ENCODE data around the gene PLXNB1. TPM values are rescaled to one million over a fixed set of nuclear protein-coding genes. Genes with fewer than 3 reads are reported as not detected.

Gene PLXNB1
- total and polyA plus RNA-seq, 2 of the 13 experiments (the other 11 are each of a cell fraction or from before 2014, with no cell fraction given): 86.0 to 143 TPM

DNA sequence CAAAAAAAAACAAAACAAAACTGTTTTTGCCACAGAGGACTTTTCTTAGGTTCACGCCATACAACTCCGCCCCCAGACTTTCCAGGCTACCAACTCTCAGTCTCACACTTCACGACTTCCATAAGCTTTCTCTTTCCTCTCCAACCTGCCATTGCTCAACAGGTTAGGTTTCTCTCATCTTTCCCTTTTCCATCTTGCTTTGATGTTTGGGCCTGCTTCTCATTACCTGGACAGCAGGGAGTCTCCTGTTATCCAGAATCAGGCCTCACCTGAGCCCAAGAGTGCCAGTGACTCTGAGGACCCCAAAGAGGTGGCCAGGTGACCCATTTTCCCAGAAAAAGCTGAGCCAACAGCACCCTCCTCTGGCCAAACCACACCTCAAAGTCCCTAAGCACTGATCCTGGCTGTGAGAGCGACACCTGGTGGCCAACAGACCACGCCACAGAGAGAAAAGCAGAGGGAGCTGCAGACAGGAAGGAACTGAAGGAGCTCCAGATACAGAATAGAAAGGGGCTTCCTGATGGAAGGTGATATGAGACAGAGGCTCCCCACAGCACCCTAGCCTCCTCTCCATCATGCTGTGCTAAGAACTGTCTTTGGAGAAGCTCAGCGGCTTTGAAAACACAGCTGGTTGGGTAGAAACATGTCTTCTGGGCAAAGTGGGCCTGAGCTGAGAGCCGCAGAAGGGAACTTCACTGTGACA is 6.0 kb upstream of the PLXNB1 start (continued):
- TF ChIP-seq, protein P1, sequence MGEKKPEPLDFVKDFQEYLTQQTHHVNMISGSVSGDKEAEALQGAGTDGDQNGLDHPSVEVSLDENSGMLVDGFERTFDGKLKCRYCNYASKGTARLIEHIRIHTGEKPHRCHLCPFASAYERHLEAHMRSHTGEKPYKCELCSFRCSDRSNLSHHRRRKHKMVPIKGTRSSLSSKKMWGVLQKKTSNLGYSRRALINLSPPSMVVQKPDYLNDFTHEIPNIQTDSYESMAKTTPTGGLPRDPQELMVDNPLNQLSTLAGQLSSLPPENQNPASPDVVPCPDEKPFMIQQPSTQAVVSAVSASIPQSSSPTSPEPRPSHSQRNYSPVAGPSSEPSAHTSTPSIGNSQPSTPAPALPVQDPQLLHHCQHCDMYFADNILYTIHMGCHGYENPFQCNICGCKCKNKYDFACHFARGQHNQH (CRISPR knock-in tag; IDR thresholded peaks at IDR 0.05): peak; percentile 82; the same call in 1 of the 2 replicates
- no peak for TF ChIP-seq ZNF18 (CRISPR knock-in tag; IDR thresholded peaks at IDR 0.05; ENCODE audit: insufficient replicate concordance)
- TF ChIP-seq, protein P2, sequence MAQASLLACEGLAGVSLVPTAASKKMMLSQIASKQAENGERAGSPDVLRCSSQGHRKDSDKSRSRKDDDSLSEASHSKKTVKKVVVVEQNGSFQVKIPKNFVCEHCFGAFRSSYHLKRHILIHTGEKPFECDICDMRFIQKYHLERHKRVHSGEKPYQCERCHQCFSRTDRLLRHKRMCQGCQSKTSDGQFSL (CRISPR knock-in tag; IDR thresholded peaks at IDR 0.05): 0 out of 2 replicates have a peak, but pooled peaks have one; percentile 47
- peak; percentile 18; the same call in 1 of the 2 replicates for TF ChIP-seq ZBED4 (CRISPR knock-in tag; IDR thresholded peaks at IDR 0.05; ENCODE audit: borderline replicate concordance)
- peak; percentile 43; the same call in 1 of the 2 replicates for TF ChIP-seq REPIN1 (CRISPR knock-in tag; IDR thresholded peaks at IDR 0.05; ENCODE audit: borderline replicate concordance, low read depth)
- TF ChIP-seq ZFAT (CRISPR knock-in tag; conservative IDR thresholded peaks at IDR 0.05): no peak
- TF ChIP-seq SIN3A (IDR thresholded peaks at IDR 0.05; ENCODE audit: borderline replicate concordance, low read depth, low read length): 0 out of 2 replicates have a peak, but pooled peaks have one; percentile 9
- TF ChIP-seq KDM3A (CRISPR knock-in tag; IDR thresholded peaks at IDR 0.05; ENCODE audit: low read depth): peak; percentile 65; the same call in 1 of the 2 replicates
- peak; percentile 75 for TF ChIP-seq GATAD1 (CRISPR knock-in tag; IDR thresholded peaks at IDR 0.05)
- 0 out of 2 replicates have a peak, but pooled peaks have one; percentile 30 for TF ChIP-seq ZSCAN21 (CRISPR knock-in tag; IDR thresholded peaks at IDR 0.05; ENCODE audit: borderline replicate concordance)
- peak; percentile 97 for TF ChIP-seq RAD21 (CRISPR knock-in tag; IDR thresholded peaks at IDR 0.05)
- TF ChIP-seq HNRNPH1 (optimal IDR thresholded peaks at IDR 0.05; ENCODE audit: low read depth, low read length): no peak
- TF ChIP-seq ZNF101 (CRISPR knock-in tag; IDR thresholded peaks at IDR 0.05; ENCODE audit: borderline replicate concordance, low read depth): 0 out of 2 replicates have a peak, but pooled peaks have one; percentile 26
- no peak for TF ChIP-seq PRMT3 (CRISPR knock-in tag; IDR thresholded peaks at IDR 0.05; ENCODE audit: borderline replicate concordance, low read depth)
- TF ChIP-seq SMAD9 (CRISPR knock-in tag; IDR thresholded peaks at IDR 0.05): 0 out of 2 replicates have a peak, but pooled peaks have one; percentile 17
- TF ChIP-seq DMTF1 (CRISPR knock-in tag; IDR thresholded peaks at IDR 0.05): no peak

Data from HepG2 (cell line).